A549 treated with GW870086 at 1 μM for 4 hours (cell line): Measurements from ENCODE around the gene ABCC5. TPM values are rescaled to one million over a fixed set of nuclear protein-coding genes. Genes with fewer than 3 reads are reported as not detected.

Experiments
- total RNA-seq: library from RNA; stranded (reverse); fragments of 200-300 nt; extraction: Qiagen RNA extraction; gene quantifications from 5 replicates; pipeline ENCODE4 v1.2.3, GENCODE V29; 2022; ENCODE audit warnings: low read depth

ABCC5 gene
- 12.1 to 17.6 TPM (median 16.2 TPM) in 5 replicates for total RNA-seq

DNA sequence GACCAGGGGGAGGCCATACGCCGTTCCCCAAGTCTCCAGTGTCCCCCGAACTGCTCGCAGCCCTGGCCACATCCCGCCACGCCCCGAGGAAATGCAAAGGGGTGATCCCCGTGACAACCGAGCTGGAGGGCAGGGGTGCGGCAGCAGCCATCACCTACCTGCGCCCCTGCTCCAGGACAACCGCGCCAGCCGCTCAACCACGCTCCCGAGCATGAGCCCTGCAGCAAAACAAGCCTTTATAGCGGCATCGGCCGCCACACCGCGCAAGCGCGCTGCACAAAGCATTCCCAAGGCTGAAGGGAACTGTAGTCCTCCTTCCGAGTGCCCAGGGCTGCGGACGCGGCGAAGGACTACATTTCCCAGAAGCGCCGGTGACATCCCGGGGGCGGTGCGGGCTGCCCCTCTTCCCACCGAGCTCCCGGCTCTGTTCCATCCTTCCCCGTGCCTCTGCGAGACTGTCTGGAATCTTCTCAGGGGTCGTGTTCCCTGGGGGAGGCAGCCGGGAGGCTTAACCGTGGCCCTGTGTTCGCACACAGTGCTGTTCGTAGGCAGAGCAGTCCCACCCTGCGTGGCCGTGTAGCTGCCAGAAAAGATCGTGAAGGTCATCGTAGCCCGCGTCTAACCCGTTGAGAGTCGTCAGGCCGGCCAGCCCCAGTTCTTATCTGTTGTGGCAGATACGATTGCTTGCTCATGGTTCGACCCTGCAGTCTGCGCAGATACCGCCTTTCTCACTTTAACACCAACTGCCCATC is at the start of gene ABCC5:
Gene ABCC5 (minus strand): TSS at position 213 of the 752 bp plus-strand sequence. CDS start 3,492 bp downstream, outside the sequence.

DNA sequence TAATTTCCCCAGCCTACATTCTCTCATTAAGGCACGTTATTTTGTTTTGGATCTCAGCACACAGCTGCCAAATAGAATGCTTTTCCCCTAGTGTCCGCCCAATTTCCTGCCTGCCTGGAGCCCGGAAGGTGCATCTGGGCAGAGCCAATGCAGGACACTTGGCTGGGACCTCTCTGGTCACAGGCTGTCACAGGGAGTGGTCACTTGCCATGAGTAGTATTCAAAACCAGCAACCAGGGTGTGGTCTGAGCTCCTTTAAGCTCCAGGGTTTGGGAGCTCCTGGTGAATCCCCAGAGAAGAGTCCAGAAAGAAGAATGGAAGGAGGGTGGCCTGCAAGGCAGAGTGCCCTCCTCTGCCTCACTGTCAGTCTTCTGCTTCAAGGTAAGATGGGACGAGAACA is 35.1 kb upstream of the ABCC5 start, which contains the start of gene HTR3C:
Gene HTR3C (plus strand): TSS at position 281 of the 400 bp plus-strand sequence. CDS start 34 bp downstream, at position 315.

GRCh38 chr3:184031187-184031792 is 13.6 kb upstream of the ABCC5 start, which contains the start of gene HTR3D:
TSS of gene HTR3D (plus strand) at chr3:184031742. CDS start at chr3:184031742, 0 bp downstream.

DNA sequence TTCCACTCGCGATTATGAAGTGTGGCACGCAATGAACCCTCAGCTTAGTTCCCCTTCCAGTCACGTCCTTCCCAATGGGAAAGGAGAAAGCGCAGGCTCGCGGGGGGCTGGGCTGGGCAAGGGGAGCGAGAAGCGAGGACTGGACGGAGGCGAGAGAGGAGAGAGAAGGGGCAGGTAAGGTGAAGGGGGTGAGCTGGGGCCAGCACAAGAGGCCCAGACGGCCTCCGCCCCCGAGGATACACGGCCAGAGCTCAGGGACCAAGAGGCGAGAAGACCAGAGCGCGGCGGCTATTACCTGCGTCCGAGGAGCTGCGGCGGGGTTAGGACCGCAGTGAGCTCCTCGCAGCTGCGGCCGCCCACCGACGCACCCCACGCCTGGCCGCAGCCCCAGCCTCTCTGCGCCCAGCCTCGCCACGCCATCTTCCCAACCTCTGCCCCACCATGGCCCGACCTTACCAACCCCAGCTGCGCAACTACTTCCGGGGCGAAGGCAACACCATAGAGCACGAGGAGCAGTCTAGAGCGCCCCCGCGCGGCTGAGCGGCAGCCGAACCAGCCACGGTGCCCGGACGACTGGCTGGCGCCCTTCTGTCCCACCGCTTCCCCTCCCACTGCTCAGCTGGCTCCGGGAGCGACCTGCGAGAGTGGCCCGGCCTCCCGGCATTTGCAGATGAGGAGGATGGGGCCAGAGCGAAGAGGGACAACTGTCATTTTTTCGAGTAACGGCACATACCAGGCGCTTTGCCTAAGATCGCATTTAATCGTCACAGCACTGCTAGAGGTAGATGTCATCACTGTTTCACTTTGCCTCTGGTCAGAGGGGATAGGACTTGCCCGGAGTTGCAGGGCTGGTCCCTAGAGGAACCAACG is 133.0 kb downstream of the ABCC5 start, which contains the start of gene PARL:
Gene PARL (minus strand): TSS at position 454 of the 870 bp plus-strand sequence. CDS start 34 bp downstream, at position 420.

Other genes starting within 250 kb of the ABCC5 start
- 6.3 to 7.1 TPM (median 6.5 TPM) in 5 replicates for gene MAP6D1, start 192.3 kb downstream of the ABCC5 start, total RNA-seq
- gene PARL, start 133.0 kb downstream of the ABCC5 start, total RNA-seq: 64.6 to 75.1 TPM (median 68.8 TPM) in 5 replicates
- gene HTR3D, start 13.9 kb upstream of the ABCC5 start, total RNA-seq: not detected in 5 replicates
- not detected in 5 replicates for gene HTR3C, start 35.2 kb upstream of the ABCC5 start, total RNA-seq
- gene HTR3E, start 79.2 kb upstream of the ABCC5 start, total RNA-seq: not detected in 5 replicates
- gene EIF2B5, start 117.5 kb upstream of the ABCC5 start, total RNA-seq: 25.0 to 31.4 TPM (median 27.9 TPM) in 5 replicates
- gene DVL3, start 137.5 kb upstream of the ABCC5 start, total RNA-seq: 17.8 to 25.7 TPM (median 24.7 TPM) in 5 replicates
- 286 to 311 TPM (median 306 TPM) in 5 replicates for gene AP2M1, start 157.0 kb upstream of the ABCC5 start, total RNA-seq
- gene ABCF3, start 168.3 kb upstream of the ABCC5 start, total RNA-seq: 29.7 to 34.8 TPM (median 32.7 TPM) in 5 replicates
- gene VWA5B2, start 211.7 kb upstream of the ABCC5 start, total RNA-seq: 0.33 to 0.62 TPM (median 0.52 TPM) in 5 replicates
- gene ALG3, start 231.1 kb upstream of the ABCC5 start, total RNA-seq: 61.0 to 74.5 TPM (median 68.7 TPM) in 5 replicates
- 8.7 to 13.2 TPM (median 12.4 TPM) in 5 replicates for gene EEF1AKMT4, start 231.8 kb upstream of the ABCC5 start, total RNA-seq
- 0.80 to 1.7 TPM (median 1.4 TPM) in 5 replicates for gene CAMK2N2, start 243.7 kb upstream of the ABCC5 start, total RNA-seq